Breast epithelium (tissue), 3 donors: ENCODE results near the gene FHOD3.

ENCODE experiments used
- CTCF ChIP-seq, 3 donors: fragments of 450-650 bp; IDR thresholded peaks; one replicate each; pipeline ENCODE4 v1.5.1; 2016 to 2017; ENCODE audit warnings: antibody characterized with exemption in 3 of 3, mild to moderate bottlenecking in 3 of 3, moderate library complexity in 3 of 3
- POLR2A ChIP-seq: fragments of 450-650 bp; IDR thresholded peaks from one replicate; pipeline ENCODE4 v1.6.1; 2016; ENCODE audit warnings: antibody characterized with exemption, mild to moderate bottlenecking, moderate library complexity
- POLR2AphosphoS5 ChIP-seq, 3 donors: sonication (generic); formaldehyde crosslinking; IDR thresholded peaks; one replicate each; pipeline ENCODE4 v1.6.1; 2017; ENCODE audit warnings: antibody characterized with exemption in 3 of 3

GRCh38 chr18:36455931-36456330 lies 158.4 kb downstream of the FHOD3 start:
- TF ChIP-seq POLR2AphosphoS5 (IDR thresholded peaks at IDR 0.05) (no peak), CTCF (IDR thresholded peaks at IDR 0.05) (no peak), POLR2A (no peak)
